Kidney tubule cell (primary cell): Measurements from ENCODE around the gene ADAMTS4.
A peak's percentile ranks its signal among the peaks of the same experiment; 100 is the strongest.

Experiments
- DNase-seq: peaks from one replicate; pipeline ENCODE4 v3.0.0-alpha.2; 2018; ENCODE audit warnings: low spot score

Gene ADAMTS4

GRCh38 chr1:161145832-161146231 lies 53.0 kb downstream of the ADAMTS4 start:
- DNase-seq = no peak

GRCh38 chr1:161140755-161141400 lies 58.0 kb downstream of the ADAMTS4 start:
- no peak for DNase-seq

GRCh38 chr1:161139766-161140165 lies 59.1 kb downstream of the ADAMTS4 start:
- DNase-seq = peak; percentile 48

GRCh38 chr1:161138431-161138830 lies 60.4 kb downstream of the ADAMTS4 start:
- no peak for DNase-seq

- DNase-seq = no peak
Observed at GRCh38 chr1:161137881-161138280, 61.0 kb downstream of the ADAMTS4 start.
